SK-N-SH (cell line): ENCODE data around the gene FAM83F. TPM values are rescaled to one million over a fixed set of nuclear protein-coding genes. Genes with fewer than 3 reads are reported as not detected.

ENCODE experiments used
- CTCF ChIA-PET: fragments of 300-600, 350-600 bp; formaldehyde crosslinking; extraction: SDS; loops from one replicate; lab custom pipeline; 2021; lab: Yijun Ruan, JAX
- POLR2A ChIA-PET: fragments of 350-600 bp; sonication (Branson Sonifier 250); formaldehyde crosslinking; extraction: SDS; loops from one replicate; lab custom pipeline; 2020; ENCODE audit warnings: antibody characterized with exemption, inconsistent platforms; lab: Yijun Ruan, JAX
- DNase-seq: peaks from one replicate; pipeline ENCODE4 v3.0.0; 2012
- H2AFZ ChIP-seq: fragments of 200-600 bp; sonication (generic); 2 replicates; pipeline ENCODE4 v1.8.1; 2016; ENCODE audit warnings: antibody characterized with exemption, mild to moderate bottlenecking, low read depth
- H3F3A ChIP-seq: fragments of 200-600 bp; sonication (generic); replicated peaks from 2 replicates; pipeline ENCODE3; 2016; ENCODE audit warnings: antibody characterized with exemption, mild to moderate bottlenecking; ENCODE audit not compliant: insufficient read depth
- H3K27ac ChIP-seq, 2 experiments: fragments of 200-500 bp in 1 of 2; fragments of 200-600 bp in 1 of 2; sonication (Bioruptor generic) in 1 of 2; sonication (generic), shearing (Covaris generic) in 1 of 2; 2 replicates each; pipeline versions ENCODE4 v1.5.1 to v1.6.1; 2014 to 2016; ENCODE audit warnings: low read depth in 2 of 2, inconsistent platforms in 1 of 2, low read length in 1 of 2, mild to moderate bottlenecking in 1 of 2, mixed read lengths in 1 of 2
- H3K27me3 ChIP-seq: fragments of 200-600 bp; sonication (generic), shearing (Covaris generic); 2 replicates; pipeline ENCODE4 v1.6.1; 2016; ENCODE audit warnings: mixed run types; ENCODE audit not compliant: insufficient read depth
- H3K36me3 ChIP-seq, 2 experiments: fragments of 200-500 bp in 1 of 2; fragments of 200-600 bp in 1 of 2; sonication (Bioruptor generic) in 1 of 2; sonication (generic) in 1 of 2; replicated peaks in 1 of 2; 2 replicates each; pipeline versions ENCODE3 to v1.5.1; 2014 to 2016; ENCODE audit warnings: low read length in 1 of 2, mild to moderate bottlenecking in 1 of 2; ENCODE audit not compliant: insufficient read depth in 2 of 2, control insufficient read depth in 1 of 2
- H3K4me1 ChIP-seq, 2 experiments: fragments of 200-500 bp in 1 of 2; fragments of 200-600 bp in 1 of 2; sonication (Bioruptor generic) in 1 of 2; sonication (generic), shearing (Covaris generic) in 1 of 2; 2 replicates each; pipeline versions ENCODE4 v1.5.1 to v1.6.1; 2014 to 2016; ENCODE audit warnings: low read depth in 1 of 2, low read length in 1 of 2, mixed run types in 1 of 2; ENCODE audit not compliant: insufficient read depth in 2 of 2, control insufficient read depth in 1 of 2
- H3K4me2 ChIP-seq: fragments of 200-600 bp; sonication (generic), shearing (Covaris generic); 2 replicates; pipeline ENCODE4 v1.6.1; 2017; ENCODE audit warnings: mixed run types
- H3K4me3 ChIP-seq, 2 experiments: fragments of 200-500 bp in 1 of 2; fragments of 200-600 bp in 1 of 2; sonication (Bioruptor generic) in 1 of 2; sonication (generic), shearing (Covaris generic) in 1 of 2; 2 replicates each; pipeline versions ENCODE4 v1.5.1 to v1.8.1; 2014 to 2016; ENCODE audit warnings: low read depth in 2 of 2, inconsistent platforms in 1 of 2, low read length in 1 of 2, mild to moderate bottlenecking in 1 of 2, mixed read lengths in 1 of 2, moderate library complexity in 1 of 2
- H3K79me2 ChIP-seq: fragments of 200-600 bp; sonication (generic); 2 replicates; pipeline ENCODE4 v1.8.1; 2017; ENCODE audit warnings: mild to moderate bottlenecking; ENCODE audit not compliant: insufficient read depth
- H3K9ac ChIP-seq: fragments of 200-600 bp; sonication (generic); 2 replicates; pipeline ENCODE4 v1.6.1; 2017; ENCODE audit warnings: mixed run types
- H3K9me2 ChIP-seq: fragments of 200-600 bp; sonication (generic); 2 replicates; pipeline ENCODE4 v1.6.1; 2017; ENCODE audit warnings: mixed run types
- H3K9me3 ChIP-seq: fragments of 200-600 bp; sonication (generic); 2 replicates; pipeline ENCODE4 v1.6.1; 2017; ENCODE audit warnings: mixed run types, mild to moderate bottlenecking, moderate library complexity
- H4K20me1 ChIP-seq: fragments of 200-600 bp; sonication (generic); 2 replicates; pipeline ENCODE4 v1.6.1; 2017; ENCODE audit warnings: mild to moderate bottlenecking, mixed run types; ENCODE audit not compliant: insufficient read depth
- CHD2 ChIP-seq: fragments of 150-350 bp; IDR thresholded peaks from 2 replicates; pipeline ENCODE4 v1.6.1; 2018; ENCODE audit warnings: low read length; ENCODE audit not compliant: partially characterized antibody
- EP300 ChIP-seq, 2 experiments: IDR thresholded peaks; 2 replicates each; pipeline versions ENCODE4 v1.4.0 to v1.6.1; 2012; ENCODE audit warnings: borderline replicate concordance in 1 of 2, low read depth in 1 of 2, low read length in 1 of 2
- EZH2phosphoT487 ChIP-seq: fragments of 200-600 bp; sonication (generic); IDR thresholded peaks from 2 replicates; pipeline ENCODE4 v1.6.1; 2017; ENCODE audit warnings: low read depth, mixed run types, mild to moderate bottlenecking, antibody characterized with exemption, moderate library complexity, borderline replicate concordance
- FOXJ3 ChIP-seq: sonication (generic); formaldehyde crosslinking; IDR thresholded peaks from 2 replicates; pipeline ENCODE4 v1.5.1; 2020; ENCODE audit warnings: mild to moderate bottlenecking, missing genetic modification reagents
- GABPA ChIP-seq: IDR thresholded peaks from 2 replicates; pipeline ENCODE4 v1.4.0; 2012; ENCODE audit warnings: low read depth, mild to moderate bottlenecking
- GATA2 ChIP-seq: sonication (generic); formaldehyde crosslinking; IDR thresholded peaks from 2 replicates; pipeline ENCODE4 v1.5.0; 2020; ENCODE audit warnings: mild to moderate bottlenecking, missing genetic modification reagents
- JUND ChIP-seq: IDR thresholded peaks from 2 replicates; pipeline ENCODE4 v1.4.0; 2012
- POLR2AphosphoS5 ChIP-seq: IDR thresholded peaks from 2 replicates; pipeline ENCODE4 v1.6.1; 2012; ENCODE audit warnings: low read depth, low read length
- RAD21 ChIP-seq: IDR thresholded peaks from 2 replicates; pipeline ENCODE4 v1.6.1; 2012; ENCODE audit warnings: mild to moderate bottlenecking, low read length
- RCOR1 ChIP-seq: fragments of 150-350 bp; IDR thresholded peaks from 2 replicates; pipeline ENCODE4 v1.6.1; 2017; ENCODE audit warnings: antibody characterized with exemption, low read length
- TAF1 ChIP-seq: IDR thresholded peaks from 2 replicates; pipeline ENCODE4 v1.6.1; 2012; ENCODE audit warnings: low read depth, mild to moderate bottlenecking, low read length, moderate library complexity, borderline replicate concordance
- TEAD4 ChIP-seq: IDR thresholded peaks from 2 replicates; pipeline ENCODE4 v1.4.0; 2012; ENCODE audit warnings: mild to moderate bottlenecking, borderline replicate concordance; ENCODE audit not compliant: insufficient read depth
- YY1 ChIP-seq: IDR thresholded peaks from 2 replicates; pipeline ENCODE4 v1.4.0; 2012; ENCODE audit warnings: low read depth, mild to moderate bottlenecking
- WGBS: methylation state at CpG from one replicate; pipeline ENCODE4 v1.1.6; 2017; ENCODE audit warnings: low lambda C conversion rate; 5-methylcytosine and 5-hydroxymethylcytosine counted together
- polyA plus RNA-seq, 3 experiments: library from polyadenylated mRNA; depleted of rRNA; stranded (reverse); fragments of >200 nt; gene quantifications; 2 replicates each; pipeline ENCODE4 v1.2.3, GENCODE V29; 2012
- TF ChIP-seq, protein P1 (sequence below): fragments of 150-350 bp; IDR thresholded peaks from 2 replicates; pipeline ENCODE4 v1.6.1; 2016; ENCODE audit warnings: mild to moderate bottlenecking, low read depth, low read length
- TF ChIP-seq, protein P2 (sequence below): IDR thresholded peaks from 2 replicates; pipeline ENCODE4; 2012
- TF ChIP-seq, protein P3 (sequence below): IDR thresholded peaks from 2 replicates; pipeline ENCODE4 v1.6.1; 2012; ENCODE audit warnings: mild to moderate bottlenecking, low read depth, low read length, moderate library complexity
- TF ChIP-seq, protein P4 (sequence below): fragments of 200-600 bp; sonication (generic); IDR thresholded peaks from 2 replicates; pipeline ENCODE4 v1.6.1; 2017; ENCODE audit warnings: antibody characterized with exemption, mild to moderate bottlenecking, moderate library complexity
- TF ChIP-seq, protein P5 (sequence below): IDR thresholded peaks from 2 replicates; pipeline ENCODE4 v1.4.0; 2012; ENCODE audit warnings: low read depth, borderline replicate concordance

Gene FAM83F
- polyA plus RNA-seq, 1 of the 3 experiments (the other 2 are of a cell fraction), result not detected

DNA sequence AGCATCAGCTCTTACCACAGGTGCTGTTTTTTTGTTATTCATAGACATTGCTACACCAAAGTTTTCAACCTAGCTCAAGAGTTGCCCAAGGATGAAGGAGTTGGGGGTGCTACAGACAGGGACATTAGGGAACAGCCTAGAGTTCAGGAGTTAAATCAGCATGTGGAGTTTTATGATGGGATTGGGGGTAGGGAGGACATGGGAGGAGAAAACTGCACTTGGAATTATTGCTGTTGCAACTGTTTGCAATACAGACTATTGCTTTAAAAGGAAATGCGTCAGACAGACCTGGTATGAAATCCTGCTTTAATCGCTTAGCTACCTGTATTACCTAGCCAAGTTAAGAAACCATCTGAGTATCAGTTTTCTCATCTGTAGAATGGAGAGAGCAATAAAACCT, 28.3 kb upstream of the FAM83F start:
- WGBS, result 88% methylated on average over 2 of the region's 2 CpGs
- H3F3A ChIP-seq, result peaks cover under 1% of the 10 kb centered on the region
- ChIA-PET CTCF (no interaction called here), POLR2A (no interaction called here)
- TF ChIP-seq RCOR1, result no peak
- TF ChIP-seq YY1, result no peak
- TF ChIP-seq, protein P1, sequence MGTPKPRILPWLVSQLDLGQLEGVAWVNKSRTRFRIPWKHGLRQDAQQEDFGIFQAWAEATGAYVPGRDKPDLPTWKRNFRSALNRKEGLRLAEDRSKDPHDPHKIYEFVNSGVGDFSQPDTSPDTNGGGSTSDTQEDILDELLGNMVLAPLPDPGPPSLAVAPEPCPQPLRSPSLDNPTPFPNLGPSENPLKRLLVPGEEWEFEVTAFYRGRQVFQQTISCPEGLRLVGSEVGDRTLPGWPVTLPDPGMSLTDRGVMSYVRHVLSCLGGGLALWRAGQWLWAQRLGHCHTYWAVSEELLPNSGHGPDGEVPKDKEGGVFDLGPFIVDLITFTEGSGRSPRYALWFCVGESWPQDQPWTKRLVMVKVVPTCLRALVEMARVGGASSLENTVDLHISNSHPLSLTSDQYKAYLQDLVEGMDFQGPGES, result no peak
- TF ChIP-seq FOXJ3, result no peak
- no peak for TF ChIP-seq RAD21
- TF ChIP-seq TAF1, result no peak
- H3K4me1 ChIP-seq, result peaks cover 0 to 5% of the 10 kb centered on the region in 2 experiments; a peak in 2 of 4 replicates
- H3K9me3 ChIP-seq, result no peaks in the 10 kb centered on the region
- no peaks in the 10 kb centered on the region for H3K79me2 ChIP-seq
- H4K20me1 ChIP-seq, result no peaks in the 10 kb centered on the region
- H3K4me2 ChIP-seq, result no peak overlapping the region
- no peaks in the 10 kb centered on the region for H3K36me3 ChIP-seq
- no peak overlapping the region for H2AFZ ChIP-seq
- no peak for DNase-seq
- H3K9me2 ChIP-seq, result no peaks in the 10 kb centered on the region
- H3K9ac ChIP-seq, result no peak overlapping the region
- no peaks in the 10 kb centered on the region for H3K27me3 ChIP-seq
- no peak overlapping the region for H3K27ac ChIP-seq
- no peak overlapping the region for H3K4me3 ChIP-seq

DNA sequence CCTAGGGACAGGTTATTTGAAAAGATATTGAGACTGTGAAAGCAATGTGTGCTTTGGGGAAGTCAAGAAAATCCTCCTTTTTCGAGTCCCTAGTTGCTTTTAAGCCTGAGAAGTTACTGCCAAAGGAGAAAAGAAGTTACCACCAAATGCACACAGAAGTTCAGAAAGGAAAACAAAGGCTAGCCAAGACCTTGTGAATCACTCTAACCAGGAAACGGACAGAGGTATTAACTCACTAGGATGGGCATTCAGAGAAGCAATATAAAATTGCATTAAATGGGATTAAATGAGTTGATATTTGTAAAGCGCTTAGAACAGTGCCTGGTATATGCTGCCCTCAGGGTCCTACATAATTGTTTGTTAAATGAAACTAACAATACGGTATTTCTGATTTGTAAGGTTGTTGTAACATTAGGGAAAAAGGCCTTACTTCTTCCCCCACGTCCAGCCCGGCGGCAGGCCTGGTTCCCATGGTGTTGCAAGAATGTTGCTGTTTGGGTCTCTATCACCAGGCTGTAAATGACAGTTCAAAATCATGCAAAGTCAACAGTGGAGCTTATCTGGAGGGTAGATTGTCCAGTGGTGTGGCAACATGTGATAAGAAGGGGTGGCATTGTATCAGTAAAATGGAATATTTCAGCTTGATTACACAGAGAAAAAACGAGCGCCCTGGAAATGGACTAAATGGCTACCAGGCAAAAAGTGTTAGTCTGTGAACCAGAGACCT, 27.5 kb upstream of the FAM83F start:
- CTCF ChIA-PET, result no interaction called here
- 65% methylated on average over 8 of the region's 9 CpGs for WGBS
- TF ChIP-seq CHD2 (no peak), EZH2phosphoT487 (no peak), TAF1 (no peak), EP300 (IDR thresholded peaks at IDR 0.05; ENCODE audit: borderline replicate concordance in 1 of 2, low read depth in 1 of 2, low read length in 1 of 2) (no peak), GATA2 (CRISPR knock-in tag) (no peak), TEAD4 (no peak), RAD21 (no peak), GABPA (no peak), JUND (no peak), POLR2AphosphoS5 (no peak), FOXJ3 (no peak)
- TF ChIP-seq, protein P2, sequence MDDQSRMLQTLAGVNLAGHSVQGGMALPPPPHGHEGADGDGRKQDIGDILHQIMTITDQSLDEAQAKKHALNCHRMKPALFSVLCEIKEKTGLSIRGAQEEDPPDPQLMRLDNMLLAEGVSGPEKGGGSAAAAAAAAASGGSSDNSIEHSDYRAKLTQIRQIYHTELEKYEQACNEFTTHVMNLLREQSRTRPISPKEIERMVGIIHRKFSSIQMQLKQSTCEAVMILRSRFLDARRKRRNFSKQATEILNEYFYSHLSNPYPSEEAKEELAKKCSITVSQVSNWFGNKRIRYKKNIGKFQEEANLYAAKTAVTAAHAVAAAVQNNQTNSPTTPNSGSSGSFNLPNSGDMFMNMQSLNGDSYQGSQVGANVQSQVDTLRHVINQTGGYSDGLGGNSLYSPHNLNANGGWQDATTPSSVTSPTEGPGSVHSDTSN, result no peak
- TF ChIP-seq, protein P3, sequence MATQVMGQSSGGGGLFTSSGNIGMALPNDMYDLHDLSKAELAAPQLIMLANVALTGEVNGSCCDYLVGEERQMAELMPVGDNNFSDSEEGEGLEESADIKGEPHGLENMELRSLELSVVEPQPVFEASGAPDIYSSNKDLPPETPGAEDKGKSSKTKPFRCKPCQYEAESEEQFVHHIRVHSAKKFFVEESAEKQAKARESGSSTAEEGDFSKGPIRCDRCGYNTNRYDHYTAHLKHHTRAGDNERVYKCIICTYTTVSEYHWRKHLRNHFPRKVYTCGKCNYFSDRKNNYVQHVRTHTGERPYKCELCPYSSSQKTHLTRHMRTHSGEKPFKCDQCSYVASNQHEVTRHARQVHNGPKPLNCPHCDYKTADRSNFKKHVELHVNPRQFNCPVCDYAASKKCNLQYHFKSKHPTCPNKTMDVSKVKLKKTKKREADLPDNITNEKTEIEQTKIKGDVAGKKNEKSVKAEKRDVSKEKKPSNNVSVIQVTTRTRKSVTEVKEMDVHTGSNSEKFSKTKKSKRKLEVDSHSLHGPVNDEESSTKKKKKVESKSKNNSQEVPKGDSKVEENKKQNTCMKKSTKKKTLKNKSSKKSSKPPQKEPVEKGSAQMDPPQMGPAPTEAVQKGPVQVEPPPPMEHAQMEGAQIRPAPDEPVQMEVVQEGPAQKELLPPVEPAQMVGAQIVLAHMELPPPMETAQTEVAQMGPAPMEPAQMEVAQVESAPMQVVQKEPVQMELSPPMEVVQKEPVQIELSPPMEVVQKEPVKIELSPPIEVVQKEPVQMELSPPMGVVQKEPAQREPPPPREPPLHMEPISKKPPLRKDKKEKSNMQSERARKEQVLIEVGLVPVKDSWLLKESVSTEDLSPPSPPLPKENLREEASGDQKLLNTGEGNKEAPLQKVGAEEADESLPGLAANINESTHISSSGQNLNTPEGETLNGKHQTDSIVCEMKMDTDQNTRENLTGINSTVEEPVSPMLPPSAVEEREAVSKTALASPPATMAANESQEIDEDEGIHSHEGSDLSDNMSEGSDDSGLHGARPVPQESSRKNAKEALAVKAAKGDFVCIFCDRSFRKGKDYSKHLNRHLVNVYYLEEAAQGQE, result no peak
- TF ChIP-seq, protein P4, sequence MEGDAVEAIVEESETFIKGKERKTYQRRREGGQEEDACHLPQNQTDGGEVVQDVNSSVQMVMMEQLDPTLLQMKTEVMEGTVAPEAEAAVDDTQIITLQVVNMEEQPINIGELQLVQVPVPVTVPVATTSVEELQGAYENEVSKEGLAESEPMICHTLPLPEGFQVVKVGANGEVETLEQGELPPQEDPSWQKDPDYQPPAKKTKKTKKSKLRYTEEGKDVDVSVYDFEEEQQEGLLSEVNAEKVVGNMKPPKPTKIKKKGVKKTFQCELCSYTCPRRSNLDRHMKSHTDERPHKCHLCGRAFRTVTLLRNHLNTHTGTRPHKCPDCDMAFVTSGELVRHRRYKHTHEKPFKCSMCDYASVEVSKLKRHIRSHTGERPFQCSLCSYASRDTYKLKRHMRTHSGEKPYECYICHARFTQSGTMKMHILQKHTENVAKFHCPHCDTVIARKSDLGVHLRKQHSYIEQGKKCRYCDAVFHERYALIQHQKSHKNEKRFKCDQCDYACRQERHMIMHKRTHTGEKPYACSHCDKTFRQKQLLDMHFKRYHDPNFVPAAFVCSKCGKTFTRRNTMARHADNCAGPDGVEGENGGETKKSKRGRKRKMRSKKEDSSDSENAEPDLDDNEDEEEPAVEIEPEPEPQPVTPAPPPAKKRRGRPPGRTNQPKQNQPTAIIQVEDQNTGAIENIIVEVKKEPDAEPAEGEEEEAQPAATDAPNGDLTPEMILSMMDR, result no peak
- TF ChIP-seq, protein P5, sequence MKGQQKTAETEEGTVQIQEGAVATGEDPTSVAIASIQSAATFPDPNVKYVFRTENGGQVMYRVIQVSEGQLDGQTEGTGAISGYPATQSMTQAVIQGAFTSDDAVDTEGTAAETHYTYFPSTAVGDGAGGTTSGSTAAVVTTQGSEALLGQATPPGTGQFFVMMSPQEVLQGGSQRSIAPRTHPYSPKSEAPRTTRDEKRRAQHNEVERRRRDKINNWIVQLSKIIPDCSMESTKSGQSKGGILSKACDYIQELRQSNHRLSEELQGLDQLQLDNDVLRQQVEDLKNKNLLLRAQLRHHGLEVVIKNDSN, result no peak

More for the DNA sequence above, 27.5 kb upstream of the FAM83F start:
- DNase-seq, result peak; percentile 22
- no peaks in the 10 kb centered on the region for H3K36me3 ChIP-seq
- H3K9ac ChIP-seq, result no peak overlapping the region
- no peaks in the 10 kb centered on the region for H3K27me3 ChIP-seq
- no peaks in the 10 kb centered on the region for H4K20me1 ChIP-seq
- no peak overlapping the region for H2AFZ ChIP-seq
- no peaks in the 10 kb centered on the region for H3F3A ChIP-seq
- no peak overlapping the region for H3K4me3 ChIP-seq
- H3K4me2 ChIP-seq, result 0 out of 2 replicates have a peak overlapping the region, but pooled peaks have one; percentile 15
- peak overlapping the region in 1 of 2 experiments; percentile 39; a peak in 2 of 4 replicates for H3K27ac ChIP-seq
- no peaks in the 10 kb centered on the region for H3K9me2 ChIP-seq
- H3K79me2 ChIP-seq, result no peaks in the 10 kb centered on the region
- no peaks in the 10 kb centered on the region for H3K9me3 ChIP-seq
- POLR2A ChIA-PET, result interaction anchor here (0.7 kb wide), 1 partner anchor 157 kb away, joined by 3 read pairs; no protein-coding TSS in a partner anchor
- H3K4me1 ChIP-seq, result peaks cover 0 to 5% of the 10 kb centered on the region in 2 experiments; a peak in 2 of 4 replicates
